ENCODE data around the gene CFAP46. TPM values are rescaled to one million over a fixed set of nuclear protein-coding genes. Genes with fewer than 3 reads are reported as not detected.

Gene CFAP46
- polyA plus RNA-seq, 1 of the 3 experiments (the other 2 are of a cell fraction), result 3.9 TPM

DNA sequence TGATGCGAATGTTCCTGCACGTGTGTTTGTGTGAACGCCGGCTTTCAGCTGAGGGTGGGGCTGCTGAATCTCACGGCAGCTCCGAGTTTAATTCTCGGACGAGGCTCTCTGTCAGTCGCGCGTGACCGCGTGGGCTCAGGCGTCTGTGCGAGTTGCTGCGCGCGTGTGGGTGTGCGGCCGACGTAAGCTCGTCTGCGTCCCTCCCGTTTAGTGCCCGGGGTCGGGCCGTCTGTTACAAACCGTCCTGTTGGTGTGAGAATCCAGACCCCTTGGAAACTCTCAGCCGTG lies 41.6 kb upstream of the CFAP46 start:
- 80% methylated on average over 29 of the region's 29 CpGs for WGBS (ENCODE audit: low lambda C conversion rate)
- Histone ChIP-seq H3K9me3 (no peaks in the 10 kb centered on the region), H3F3A (replicated peaks; ENCODE audit: insufficient read depth) (no peaks in the 10 kb centered on the region), H3K4me3 (ENCODE audit: low read depth in 2 of 2, low read length in 1 of 2) (no peak overlapping the region), H3K27me3 (ENCODE audit: insufficient read depth) (no peaks in the 10 kb centered on the region), H3K9ac (no peak overlapping the region), H3K79me2 (ENCODE audit: insufficient read depth) (no peaks in the 10 kb centered on the region), H3K36me3 (replicated peaks in 1 of 2; ENCODE audit: control insufficient read depth in 1 of 2, insufficient read depth in 2 of 2, low read length in 1 of 2) (no peaks in the 10 kb centered on the region), H3K4me2 (no peak overlapping the region), H3K4me1 (ENCODE audit: control insufficient read depth in 1 of 2, insufficient read depth in 2 of 2, low read depth in 1 of 2, low read length in 1 of 2) (peaks cover 0 to 14% of the 10 kb centered on the region in 2 experiments; a peak in 1 of 4 replicates), H3K9me2 (no peaks in the 10 kb centered on the region), H2AFZ (ENCODE audit: low read depth) (no peak overlapping the region), H4K20me1 (ENCODE audit: insufficient read depth) (no peaks in the 10 kb centered on the region), H3K27ac (ENCODE audit: low read depth in 2 of 2, low read length in 1 of 2) (no peak overlapping the region)
- DNase-seq, result no peak
- CTCF ChIA-PET, result interaction anchor here (1.1 to 1.5 kb wide), 3 partner anchors 11 to 80 kb away, joined by 3 read pairs; no protein-coding TSS in a partner anchor
- POLR2A ChIA-PET, result no interaction called here
- TF ChIP-seq RCOR1 (IDR thresholded peaks at IDR 0.05; ENCODE audit: low read length) (no peak), POLR2AphosphoS5 (IDR thresholded peaks at IDR 0.05; ENCODE audit: low read depth, low read length) (no peak), FOXJ3 (CRISPR knock-in tag; IDR thresholded peaks at IDR 0.05) (no peak), EZH2phosphoT487 (IDR thresholded peaks at IDR 0.05; ENCODE audit: borderline replicate concordance, low read depth) (no peak), TCF12 (IDR thresholded peaks at IDR 0.05) (no peak), RFX5 (IDR thresholded peaks at IDR 0.05; ENCODE audit: low read length) (no peak), NRF1 (IDR thresholded peaks at IDR 0.05; ENCODE audit: low read depth, low read length) (no peak), USF2 (IDR thresholded peaks at IDR 0.05; ENCODE audit: borderline replicate concordance, low read depth, low read length) (no peak), GABPA (IDR thresholded peaks at IDR 0.05; ENCODE audit: low read depth) (no peak), MEF2A (IDR thresholded peaks at IDR 0.05; ENCODE audit: borderline replicate concordance, low read depth) (no peak)

- H3K4me3 ChIP-seq (ENCODE audit: low read depth in 2 of 2, low read length in 1 of 2), result no peak overlapping the region
- 92% methylated on average over 37 of the region's 42 CpGs for WGBS (ENCODE audit: low lambda C conversion rate)
- H3K9me3 ChIP-seq, result no peaks in the 10 kb centered on the region
- H3K4me2 ChIP-seq, result no peak overlapping the region
- H3F3A ChIP-seq (replicated peaks; ENCODE audit: insufficient read depth), result no peaks in the 10 kb centered on the region
- H3K36me3 ChIP-seq (replicated peaks in 1 of 2; ENCODE audit: control insufficient read depth in 1 of 2, insufficient read depth in 2 of 2, low read length in 1 of 2), result no peaks in the 10 kb centered on the region
- CTCF ChIA-PET, result interaction anchor here (1.1 to 1.5 kb wide), 2 partner anchors 43 to 79 kb away, joined by 3 read pairs; no protein-coding TSS in a partner anchor
- H3K79me2 ChIP-seq (ENCODE audit: insufficient read depth), result no peaks in the 10 kb centered on the region
- no peak overlapping the region for H2AFZ ChIP-seq (ENCODE audit: low read depth)
- POLR2A ChIA-PET, result no interaction called here
- DNase-seq, result no peak
- H4K20me1 ChIP-seq (ENCODE audit: insufficient read depth), result no peaks in the 10 kb centered on the region
- no peak overlapping the region for H3K27ac ChIP-seq (ENCODE audit: low read depth in 2 of 2, low read length in 1 of 2)
- H3K9ac ChIP-seq, result no peak overlapping the region
- TF ChIP-seq MEF2A (IDR thresholded peaks at IDR 0.05; ENCODE audit: borderline replicate concordance, low read depth) (no peak), TEAD4 (IDR thresholded peaks at IDR 0.05; ENCODE audit: borderline replicate concordance, insufficient read depth) (no peak), USF2 (IDR thresholded peaks at IDR 0.05; ENCODE audit: borderline replicate concordance, low read depth, low read length) (no peak), EP300 (IDR thresholded peaks at IDR 0.05; ENCODE audit: borderline replicate concordance in 1 of 2, low read depth in 1 of 2, low read length in 1 of 2) (no peak), MAX (IDR thresholded peaks at IDR 0.05; ENCODE audit: low read depth) (no peak), TAF1 (IDR thresholded peaks at IDR 0.05; ENCODE audit: borderline replicate concordance, low read depth, low read length) (no peak), NFIC (IDR thresholded peaks at IDR 0.05; ENCODE audit: borderline replicate concordance) (no peak), EZH2phosphoT487 (IDR thresholded peaks at IDR 0.05; ENCODE audit: borderline replicate concordance, low read depth) (no peak), CTCF (IDR thresholded peaks at IDR 0.05) (no peak), RCOR1 (IDR thresholded peaks at IDR 0.05; ENCODE audit: low read length) (no peak)
- H3K4me1 ChIP-seq (ENCODE audit: control insufficient read depth in 1 of 2, insufficient read depth in 2 of 2, low read depth in 1 of 2, low read length in 1 of 2), result peaks cover 0 to 13% of the 10 kb centered on the region in 2 experiments; a peak in 1 of 4 replicates
- H3K27me3 ChIP-seq (ENCODE audit: insufficient read depth), result no peaks in the 10 kb centered on the region
- no peaks in the 10 kb centered on the region for H3K9me2 ChIP-seq
Observed at GRCh38 chr10:132983252-132984007, 41.1 kb upstream of the CFAP46 start.
